Sigmoid colon (tissue), 3 donors: Measurements from ENCODE around the gene ZBTB7B.

Experiments used
- POLR2A ChIP-seq, 2 donors: fragments of 450-650 bp; IDR thresholded peaks; one replicate each; pipeline ENCODE4 v1.6.1; 2016; ENCODE audit warnings: antibody characterized with exemption in 2 of 2, mild to moderate bottlenecking in 2 of 2, moderate library complexity in 2 of 2
- TF ChIP-seq, protein P1 (sequence below), 4 experiments: fragments of 450-650 bp in 3 of 4; fragments of 200-600 bp in 1 of 4; IDR thresholded peaks; one replicate each; pipeline ENCODE4 v1.5.1; 2016 to 2019; ENCODE audit warnings: antibody characterized with exemption in 4 of 4, mild to moderate bottlenecking in 3 of 4, moderate library complexity in 2 of 4

- TF ChIP-seq, protein P1, sequence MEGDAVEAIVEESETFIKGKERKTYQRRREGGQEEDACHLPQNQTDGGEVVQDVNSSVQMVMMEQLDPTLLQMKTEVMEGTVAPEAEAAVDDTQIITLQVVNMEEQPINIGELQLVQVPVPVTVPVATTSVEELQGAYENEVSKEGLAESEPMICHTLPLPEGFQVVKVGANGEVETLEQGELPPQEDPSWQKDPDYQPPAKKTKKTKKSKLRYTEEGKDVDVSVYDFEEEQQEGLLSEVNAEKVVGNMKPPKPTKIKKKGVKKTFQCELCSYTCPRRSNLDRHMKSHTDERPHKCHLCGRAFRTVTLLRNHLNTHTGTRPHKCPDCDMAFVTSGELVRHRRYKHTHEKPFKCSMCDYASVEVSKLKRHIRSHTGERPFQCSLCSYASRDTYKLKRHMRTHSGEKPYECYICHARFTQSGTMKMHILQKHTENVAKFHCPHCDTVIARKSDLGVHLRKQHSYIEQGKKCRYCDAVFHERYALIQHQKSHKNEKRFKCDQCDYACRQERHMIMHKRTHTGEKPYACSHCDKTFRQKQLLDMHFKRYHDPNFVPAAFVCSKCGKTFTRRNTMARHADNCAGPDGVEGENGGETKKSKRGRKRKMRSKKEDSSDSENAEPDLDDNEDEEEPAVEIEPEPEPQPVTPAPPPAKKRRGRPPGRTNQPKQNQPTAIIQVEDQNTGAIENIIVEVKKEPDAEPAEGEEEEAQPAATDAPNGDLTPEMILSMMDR (IDR thresholded peaks at IDR 0.05) = peak; percentile 16 to 89 (median 62)
- TF ChIP-seq POLR2A (IDR thresholded peaks at IDR 0.05) = peak in 1 of 2 donors; percentile 14
Observed at GRCh38 chr1:155062702-155063411, 60.3 kb downstream of the ZBTB7B start.
